GM19397 (cell line): ENCODE results near the gene WWC1.
"Not testable (repeated sequence)": the region's sequence is repeated elsewhere in the genome, so short reads cannot be mapped to it uniquely, and the experiment has no call there.

Experiments
- ATAC-seq: cut with Tn5 transposase; IDR thresholded peaks from one replicate; pipeline ENCODE4 v1.9.1; 2021; ENCODE audit warnings: mild to moderate bottlenecking, moderate library complexity; ENCODE audit not compliant: unreplicated experiment

Gene WWC1

DNA sequence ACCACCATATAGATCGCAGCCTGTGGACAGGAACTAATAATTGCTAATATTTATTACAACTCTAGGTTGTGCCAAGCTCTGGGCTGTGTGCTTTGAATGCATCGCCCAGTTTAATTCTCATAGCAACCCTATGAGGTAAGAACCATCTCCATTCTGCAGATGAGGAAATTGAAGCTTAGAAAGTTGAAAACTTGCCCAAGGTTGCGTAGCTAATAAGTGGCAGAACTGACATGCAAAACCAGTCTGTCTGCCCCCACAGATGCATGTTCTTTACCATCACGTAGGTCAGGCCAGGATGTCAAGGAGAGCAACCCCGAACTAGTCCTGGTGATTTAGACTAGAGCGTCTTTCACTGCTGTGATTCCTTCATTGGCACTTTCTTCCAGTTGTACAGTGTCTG, 15.6 kb downstream of the WWC1 start:
- ATAC-seq = no peak

DNA sequence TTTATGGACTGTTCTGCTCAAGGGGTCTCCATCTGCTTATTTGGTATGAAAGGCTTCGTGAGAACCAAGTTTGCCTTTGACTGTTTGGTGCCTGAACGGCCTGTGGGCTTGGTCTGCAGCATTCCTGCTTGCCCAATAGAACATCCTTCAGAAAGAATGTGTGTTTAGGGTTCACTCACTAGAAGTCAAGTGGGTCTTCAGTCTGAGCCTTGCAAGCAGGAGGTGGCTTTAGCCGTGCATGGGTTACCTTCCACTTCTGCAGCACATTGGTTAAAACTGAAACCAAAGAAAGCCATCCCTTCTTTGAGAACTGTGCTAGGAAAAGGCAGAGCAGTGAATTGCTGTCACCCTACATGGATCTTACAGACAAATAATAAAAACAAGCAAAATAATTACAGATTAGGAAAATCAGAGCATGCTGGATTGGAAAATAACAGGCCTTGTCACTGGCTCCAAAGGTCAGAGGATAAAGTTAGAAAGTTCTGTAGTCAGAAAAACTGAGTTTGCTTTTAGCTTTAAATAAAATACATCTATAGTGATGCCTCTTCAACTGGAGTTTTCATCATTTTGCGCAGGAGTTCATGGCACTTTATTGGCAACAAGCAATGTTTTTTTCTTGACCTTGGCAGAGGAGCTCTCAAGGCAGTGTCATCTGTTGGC, 16.6 kb downstream of the WWC1 start:
- no peak for ATAC-seq

DNA sequence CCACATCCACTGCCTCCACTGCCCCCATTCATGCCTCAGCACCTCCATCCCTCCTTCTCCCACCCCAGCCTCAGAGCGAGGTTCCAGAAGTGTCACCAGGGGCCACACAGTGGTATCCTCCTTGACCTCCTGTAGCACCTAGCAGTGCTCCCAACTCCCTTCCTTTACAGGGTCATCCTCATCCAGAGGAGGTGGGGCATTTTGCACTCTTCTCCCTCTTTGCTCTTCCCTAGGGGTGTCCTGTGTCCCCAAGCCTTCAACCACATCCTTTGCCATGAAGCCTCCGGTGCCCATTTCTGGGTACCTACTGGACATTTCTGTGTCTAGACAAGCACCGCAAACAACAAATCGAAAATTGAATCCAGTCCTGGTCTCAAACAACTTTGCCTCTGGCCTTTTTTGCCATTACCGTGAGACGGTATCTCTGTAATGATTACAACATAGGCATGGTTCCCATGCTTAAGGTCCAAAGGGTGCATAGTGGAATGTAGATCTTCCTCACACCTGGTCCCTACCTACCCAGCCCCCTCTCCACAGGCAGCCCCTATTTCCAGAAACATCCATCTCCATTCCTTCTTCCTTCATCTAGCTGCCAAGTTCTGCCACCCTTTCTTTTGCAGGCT, 17.6 kb downstream of the WWC1 start:
- no peak for ATAC-seq

DNA sequence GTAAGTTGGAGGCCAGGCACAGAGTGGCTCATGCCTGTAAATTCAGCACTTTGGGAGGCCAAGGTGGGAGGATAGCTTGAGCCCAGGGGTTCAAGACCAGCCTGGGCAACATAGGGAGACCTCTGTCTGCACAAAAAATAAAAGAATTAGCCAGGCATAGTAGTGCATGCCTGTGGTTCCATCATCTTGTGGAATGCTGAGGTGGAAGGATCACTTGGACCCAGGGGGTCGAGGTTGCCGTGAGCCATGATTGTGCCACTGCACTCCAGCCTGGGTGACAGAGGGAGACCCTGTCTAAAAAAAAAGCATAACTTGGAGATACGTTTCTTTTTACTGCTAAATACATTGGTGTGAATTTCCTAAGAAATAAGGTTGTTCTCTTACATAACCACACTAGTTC, 19.1 kb downstream of the WWC1 start:
- ATAC-seq = not testable (repeated sequence)

DNA sequence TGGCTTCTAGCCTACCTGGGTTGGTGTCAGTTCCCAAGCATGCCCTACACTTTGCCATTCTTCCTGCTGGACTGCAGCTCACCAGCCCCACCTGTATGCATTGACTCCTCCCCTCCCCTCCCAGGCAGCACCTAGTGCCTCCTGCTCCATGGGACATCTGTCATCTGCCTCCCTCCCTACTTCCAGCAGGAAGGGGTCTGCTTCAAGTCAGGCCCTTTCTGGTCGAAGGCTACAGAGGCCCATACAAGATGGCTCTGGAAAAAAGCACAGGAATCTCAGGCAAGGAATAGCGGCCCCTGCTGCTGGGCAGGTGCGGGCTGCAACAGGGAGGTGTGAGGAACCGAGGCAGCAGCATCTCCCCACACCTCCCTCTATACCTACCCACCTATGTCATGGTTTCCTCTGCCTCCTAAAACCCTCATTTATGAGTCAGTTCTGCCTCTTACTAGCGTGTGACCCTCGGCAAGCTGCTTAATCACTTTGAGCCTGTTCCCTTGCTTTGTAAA, 19.7 kb downstream of the WWC1 start:
- no peak for ATAC-seq

DNA sequence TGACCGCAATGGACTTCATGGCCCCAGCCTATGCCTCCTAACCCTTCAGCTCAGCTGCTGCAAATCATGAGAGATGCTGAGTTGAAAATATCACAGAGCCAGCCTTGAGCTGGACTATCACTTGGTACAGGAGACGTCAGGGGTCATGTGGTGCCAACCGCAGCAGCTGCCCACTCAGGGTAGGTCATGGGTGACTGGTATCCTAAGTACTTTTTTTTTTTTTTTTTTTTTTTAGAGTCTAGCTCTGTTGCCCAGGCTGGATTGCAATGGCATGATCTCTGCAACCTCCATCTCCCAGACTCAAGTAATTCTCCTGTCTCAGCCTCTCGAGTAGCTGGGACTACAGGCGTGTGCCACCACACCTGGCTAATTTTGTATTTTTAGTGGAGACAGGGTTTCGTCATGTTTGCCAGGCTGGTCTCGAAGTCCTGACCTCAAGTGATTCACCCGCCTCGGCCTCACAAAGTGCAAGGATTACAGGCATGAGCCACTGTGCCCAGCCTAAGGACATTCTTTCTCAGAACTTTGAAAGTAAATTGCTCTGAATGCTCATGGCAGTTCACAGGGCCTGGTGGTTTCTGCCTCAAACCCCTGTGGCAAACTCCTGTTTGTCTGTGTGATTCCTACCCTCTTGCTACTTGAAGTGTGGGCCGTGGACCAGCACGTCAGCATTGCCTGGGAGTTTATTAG, 21.3 kb downstream of the WWC1 start:
- no peak for ATAC-seq

DNA sequence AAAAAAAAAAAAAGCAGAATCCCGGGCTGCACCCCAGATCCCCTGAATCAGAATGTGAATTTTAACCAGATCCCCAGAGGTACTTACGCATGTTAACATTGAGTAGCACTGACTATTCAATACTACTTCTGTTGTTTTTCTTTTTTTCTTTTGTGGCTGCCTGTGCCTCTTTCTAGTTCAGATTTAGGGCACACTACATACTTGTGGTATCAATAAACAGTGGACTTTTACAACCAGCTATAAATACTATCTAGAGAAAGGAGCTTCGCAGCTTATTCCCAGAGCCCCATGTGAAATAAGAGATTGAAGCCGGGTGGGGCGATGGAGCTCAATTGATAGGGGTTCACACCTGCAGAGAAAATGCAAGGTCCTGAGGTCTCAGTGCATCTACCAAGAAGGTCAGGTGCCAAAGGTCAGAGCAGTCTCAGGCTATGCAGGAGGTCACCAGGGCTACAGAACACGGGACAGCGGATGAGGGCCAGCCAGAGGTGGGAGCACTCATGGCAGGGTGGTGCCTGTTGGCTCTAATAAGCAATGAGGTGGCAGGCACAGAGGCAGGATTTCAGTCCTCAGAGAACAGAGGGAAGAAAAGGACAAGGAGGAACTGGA, 22.3 kb downstream of the WWC1 start:
- ATAC-seq = no peak

DNA sequence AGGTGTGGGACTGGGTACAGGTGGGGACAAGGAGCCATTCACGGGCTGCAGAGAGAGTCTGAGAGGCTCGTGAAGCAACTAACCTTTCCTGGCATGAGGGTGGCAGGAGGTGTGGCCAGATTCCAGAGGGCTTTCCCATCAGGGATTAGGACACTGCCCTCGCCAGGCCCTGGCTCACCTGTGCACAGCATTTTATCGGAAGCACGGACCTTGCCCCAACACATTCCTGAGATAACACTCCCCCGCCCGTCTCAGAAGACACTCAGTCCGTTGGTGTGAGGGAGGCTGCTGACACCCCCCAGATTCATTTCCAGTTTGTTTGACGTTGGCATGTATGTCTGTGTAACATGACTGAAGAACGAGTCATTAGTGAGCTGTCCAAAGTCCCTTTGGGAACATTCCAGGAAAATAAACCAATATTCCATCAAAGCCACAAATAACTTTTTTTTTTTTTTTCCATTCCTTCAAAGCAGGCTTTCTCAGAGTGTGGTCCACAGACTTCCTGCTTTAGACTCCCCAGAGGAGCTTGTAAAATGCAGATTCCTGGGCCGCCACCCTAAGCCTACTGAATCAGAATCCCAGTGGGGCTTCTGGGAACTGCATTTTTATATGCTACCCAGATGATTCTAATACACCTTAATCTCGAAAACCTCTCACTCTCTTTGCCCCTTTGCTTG, 23.4 kb downstream of the WWC1 start:
- no peak for ATAC-seq

DNA sequence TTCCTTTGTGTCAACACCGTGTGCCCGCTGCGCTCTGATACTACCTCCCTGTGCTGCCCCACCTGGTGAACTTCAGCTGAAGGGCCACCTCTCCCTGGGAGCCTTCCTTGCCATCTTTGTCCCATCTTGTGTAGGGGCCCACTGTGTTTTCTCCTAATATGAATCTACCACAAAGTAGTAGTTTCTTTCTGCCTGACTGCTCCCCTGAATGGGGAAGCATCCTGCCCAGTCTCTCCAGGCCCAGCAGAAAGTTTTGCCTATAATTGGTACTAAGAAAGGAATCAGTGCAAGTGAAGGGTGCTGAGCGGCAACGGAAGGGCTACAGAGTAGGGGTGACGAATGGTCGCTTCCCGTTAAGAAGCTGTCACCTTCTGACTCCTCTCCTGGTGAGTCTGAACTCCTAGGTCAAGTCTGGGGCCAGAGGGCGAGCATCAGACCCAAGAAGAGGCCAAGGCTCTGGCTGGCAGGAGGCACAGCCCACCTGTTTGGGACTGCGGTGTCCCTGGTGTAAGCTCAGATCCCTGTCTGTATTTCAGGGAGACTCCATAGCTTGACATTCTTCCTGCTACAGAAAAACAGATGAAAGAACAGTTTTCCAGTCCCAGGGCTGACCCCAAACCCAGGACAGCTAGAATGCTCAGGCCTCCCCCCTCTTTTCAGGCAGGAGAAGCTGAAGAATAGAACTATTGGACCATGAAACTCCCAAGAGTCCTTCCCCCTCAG, 24.1 kb downstream of the WWC1 start:
- ATAC-seq = no peak

DNA sequence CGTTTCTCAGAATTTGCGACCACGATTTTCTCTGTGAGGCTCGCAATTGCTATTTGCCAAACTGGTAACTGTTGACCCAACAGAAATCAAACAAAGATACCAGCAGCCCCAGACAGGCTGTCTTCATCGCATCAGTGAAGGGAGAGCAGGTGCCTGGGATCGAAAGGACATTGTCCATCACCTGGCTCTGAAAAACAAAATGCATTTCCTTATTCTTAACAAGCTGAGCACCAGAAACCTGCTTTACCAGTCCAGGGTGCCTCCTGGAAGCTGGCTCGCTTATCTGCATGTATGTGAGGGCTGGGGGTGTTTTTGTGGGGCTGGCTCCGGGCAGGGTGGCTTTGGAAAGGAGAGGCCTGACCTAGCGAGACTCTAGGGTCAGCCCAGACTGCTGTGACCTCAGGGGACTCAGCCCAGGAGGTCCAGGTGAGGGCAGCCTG, 24.7 kb downstream of the WWC1 start:
- ATAC-seq = no peak

DNA sequence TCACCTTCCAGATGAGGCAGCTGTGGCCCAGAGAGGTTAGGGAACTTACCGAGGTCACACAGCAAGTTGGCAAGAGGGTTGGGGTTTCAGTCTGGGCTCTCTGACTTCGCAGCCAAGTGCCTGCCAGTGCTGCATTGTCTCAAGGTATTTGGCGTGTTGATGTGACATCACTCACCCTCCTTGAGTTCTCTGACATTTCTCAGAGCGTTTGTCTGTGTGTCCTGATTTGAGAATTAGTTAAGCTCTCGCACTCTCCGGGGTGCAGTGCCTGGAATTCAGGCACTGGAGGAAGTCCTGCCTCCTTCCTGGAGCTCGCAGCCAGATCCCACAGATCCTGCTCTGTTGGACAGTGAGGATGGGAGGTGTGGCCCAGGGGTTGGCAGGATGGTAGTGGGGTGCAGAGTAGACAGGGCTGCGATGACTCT, 25.7 kb downstream of the WWC1 start:
- no peak for ATAC-seq

DNA sequence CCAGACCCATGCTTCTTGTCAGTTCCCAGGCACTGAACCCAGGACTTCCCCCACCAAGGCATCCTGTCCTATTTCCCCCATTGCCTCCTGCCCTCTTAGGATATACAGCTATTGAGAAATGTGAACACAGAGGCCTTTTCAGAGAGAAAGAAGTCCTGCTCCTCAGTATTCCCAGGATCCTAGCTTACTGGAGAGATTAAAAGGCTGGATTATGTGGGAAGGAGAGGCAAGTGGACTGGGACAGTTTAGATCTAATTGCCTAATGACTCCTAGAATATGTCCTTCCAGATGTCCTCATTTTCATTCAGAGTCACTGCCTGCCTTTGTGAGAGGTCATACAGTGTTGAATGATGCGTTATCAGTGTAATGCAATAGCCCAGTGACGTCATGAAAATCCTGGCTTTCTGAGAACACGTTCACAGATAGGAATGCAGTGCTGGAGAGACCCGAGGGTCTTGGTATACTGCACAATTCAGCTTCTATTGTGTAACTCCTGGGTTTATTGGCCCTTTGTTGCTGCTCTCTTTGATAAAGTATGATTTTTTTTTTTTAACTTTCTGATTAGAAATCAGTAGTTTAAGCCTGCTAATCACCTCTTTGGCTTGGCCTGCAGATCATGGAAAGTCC, 26.2 kb downstream of the WWC1 start:
- no peak for ATAC-seq

DNA sequence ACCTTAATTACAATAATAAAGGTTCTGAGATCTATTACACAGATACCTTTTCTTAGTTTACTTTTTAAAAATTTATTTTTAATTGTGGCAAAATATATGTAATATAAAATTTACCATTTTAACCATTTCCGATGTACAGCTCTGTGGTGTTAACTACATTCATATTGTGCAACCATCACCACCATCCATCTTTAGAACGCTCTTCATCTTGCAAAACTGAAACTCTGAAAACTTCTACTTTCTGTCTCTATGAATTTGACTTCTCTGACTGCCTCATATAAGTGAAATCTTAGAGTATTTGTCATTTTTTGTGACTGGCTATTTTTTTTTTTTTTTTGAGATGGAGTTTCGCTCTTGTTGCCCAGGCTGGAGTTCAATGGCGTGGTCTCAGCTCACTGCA, 26.8 kb downstream of the WWC1 start:
- no peak for ATAC-seq

DNA sequence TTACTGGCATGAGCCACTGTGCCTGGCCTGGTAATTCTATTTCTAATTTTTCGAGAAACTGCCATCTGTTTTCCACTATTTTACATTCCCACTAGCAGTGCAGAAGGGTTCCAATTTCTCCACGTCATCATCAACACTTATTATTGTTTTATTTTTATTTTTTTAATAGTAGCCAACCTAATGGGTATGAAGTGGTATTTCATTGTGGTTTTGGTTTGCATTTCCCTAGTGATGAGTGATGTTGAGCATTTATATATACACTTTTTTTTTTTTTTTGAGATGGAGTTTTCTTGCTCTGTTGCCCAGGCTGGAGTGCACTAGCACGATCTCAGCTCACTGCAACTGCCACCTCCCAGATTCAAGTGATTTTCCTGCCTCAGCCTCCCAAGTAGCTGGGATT, 28.3 kb downstream of the WWC1 start:
- ATAC-seq = no peak

DNA sequence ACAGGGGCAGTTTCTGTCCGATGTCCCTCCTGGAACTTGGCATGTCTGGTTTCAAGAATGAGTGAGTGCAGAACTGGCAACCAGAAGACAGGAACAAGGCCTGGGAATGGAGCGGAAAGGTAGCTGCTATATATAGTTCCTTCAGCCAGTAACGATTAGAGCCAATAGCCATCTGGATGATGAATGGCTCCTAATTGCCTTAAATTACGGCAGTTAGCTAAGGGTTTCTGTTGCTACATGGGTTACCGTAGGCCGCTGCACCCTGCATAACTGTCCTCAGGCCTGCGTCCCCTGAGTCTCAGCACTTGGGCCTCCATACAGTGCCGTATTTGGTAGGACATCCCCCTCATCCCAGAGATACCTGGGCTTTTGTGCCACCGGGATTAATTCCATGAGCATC, 29.4 kb downstream of the WWC1 start:
- ATAC-seq = no peak

DNA sequence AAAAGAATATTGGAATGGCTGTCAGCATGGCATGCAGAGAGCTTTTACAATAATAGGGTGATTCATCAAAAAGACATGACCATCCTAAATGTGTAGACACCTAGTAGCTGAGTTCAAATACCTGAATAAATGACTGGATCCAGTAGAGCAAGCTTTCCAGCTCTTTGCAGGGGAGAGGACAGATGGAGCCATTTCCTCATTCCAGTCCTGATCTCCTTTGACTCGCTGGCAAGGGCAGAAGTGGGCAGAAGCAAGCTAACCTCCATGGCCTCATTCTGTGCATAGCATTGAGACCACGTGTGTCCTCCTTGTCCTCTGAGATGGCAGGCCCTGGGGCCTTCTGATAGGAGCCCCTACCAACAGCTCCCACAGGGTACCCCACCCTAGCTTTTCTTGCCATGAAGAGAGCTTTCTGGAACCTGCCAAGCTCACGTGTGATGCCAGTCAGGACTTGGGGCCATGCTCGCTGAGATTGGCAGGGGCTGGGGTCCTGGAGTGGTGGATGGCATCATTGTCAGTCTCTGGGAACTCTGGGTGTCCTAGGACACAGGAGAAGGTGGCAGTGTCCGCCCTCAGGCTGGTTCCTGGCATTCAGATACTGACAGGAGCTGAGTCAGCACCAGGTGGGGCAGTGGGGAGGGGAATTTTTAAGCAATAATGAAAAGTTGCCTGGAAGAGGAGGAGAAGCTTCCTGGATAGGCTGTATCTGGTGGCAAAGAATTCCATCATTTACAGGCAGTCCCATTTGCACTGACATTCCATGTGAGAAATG, 33.6 kb downstream of the WWC1 start:
- ATAC-seq = no peak

DNA sequence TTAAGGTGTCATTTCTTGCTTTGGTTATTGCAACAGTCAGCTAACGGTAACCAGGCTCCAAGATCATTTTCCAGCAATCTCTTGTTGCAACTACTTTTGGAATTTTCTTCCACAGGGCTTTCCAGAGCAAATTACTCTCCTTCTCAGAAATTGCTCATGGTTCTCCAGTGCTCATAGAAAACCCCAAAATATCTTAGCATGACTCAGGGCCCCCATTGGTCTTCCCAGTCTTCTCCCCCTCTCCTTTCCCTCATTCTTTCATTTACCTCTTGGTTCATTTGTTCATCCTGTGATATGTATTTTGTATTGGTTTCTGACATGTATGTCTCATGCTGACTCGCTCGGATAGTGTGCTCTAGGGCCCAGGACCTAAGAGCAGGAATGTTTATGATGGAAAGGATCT, 35.6 kb downstream of the WWC1 start:
- no peak for ATAC-seq

DNA sequence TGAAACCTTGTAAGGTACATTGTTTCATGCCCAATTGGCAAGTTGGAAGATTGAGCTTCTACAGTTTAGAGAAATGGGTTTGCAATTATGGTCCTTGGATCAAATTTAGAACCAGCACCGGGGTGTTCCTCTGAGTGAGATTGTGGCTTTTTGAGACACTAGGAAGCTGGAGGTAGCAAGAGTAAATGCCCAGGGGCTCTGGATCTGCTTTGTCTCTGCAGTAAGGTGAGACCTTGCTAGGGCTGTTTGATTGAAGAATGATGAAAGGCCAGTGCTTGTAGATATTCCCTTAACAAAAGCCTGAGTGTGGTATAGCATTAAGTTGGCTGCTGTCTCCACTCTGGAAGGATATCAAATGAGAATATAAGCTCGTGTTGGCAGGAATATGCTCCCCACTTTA, 36.0 kb downstream of the WWC1 start:
- ATAC-seq = no peak

DNA sequence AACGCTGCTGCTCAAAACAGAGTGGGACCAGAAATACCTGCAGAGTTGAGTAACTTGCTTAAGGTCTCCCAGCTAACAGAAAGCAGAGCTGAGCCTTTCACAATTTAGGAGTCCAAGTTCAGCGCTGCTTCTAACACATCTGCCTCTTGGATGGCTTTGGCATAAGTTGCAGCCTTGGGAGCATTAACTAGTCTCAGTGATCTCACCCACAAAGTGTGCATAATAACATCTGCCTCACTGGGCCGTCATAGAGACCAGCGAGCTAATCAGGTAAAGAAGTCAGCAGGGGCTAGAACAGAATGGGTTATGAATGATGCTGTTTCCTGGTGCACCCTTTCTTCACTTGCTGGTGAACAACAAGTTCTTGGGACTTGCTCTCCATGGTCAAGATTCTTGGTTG, 36.5 kb downstream of the WWC1 start:
- no peak for ATAC-seq
